ENCODE data around the gene ABCB8.

ABCB8 gene

GRCh38 chr7:150999001-150999400 is 29.2 kb upstream of the ABCB8 start:
- Histone ChIP-seq H3K27me3 (replicated peaks; ENCODE audit: control insufficient read depth, insufficient read depth, low read length) (no peaks in the 10 kb centered on the region; the same call in 1 of the 2 replicates), H3K4me3 (replicated peaks; ENCODE audit: low read depth, low read length) (no peak overlapping the region), H3K36me3 (ENCODE audit: control insufficient read depth, insufficient read depth, low read length) (no peaks in the 10 kb centered on the region)
- no peak for DNase-seq (ENCODE audit: extremely low read depth, insufficient read length)
- no peak for TF ChIP-seq CTCF (IDR thresholded peaks at IDR 0.05; ENCODE audit: insufficient read depth, low read length, poor library complexity, severe bottlenecking)

GRCh38 chr7:150999497-151000230 is 28.6 kb upstream of the ABCB8 start:
- TF ChIP-seq CTCF (IDR thresholded peaks at IDR 0.05; ENCODE audit: insufficient read depth, low read length, poor library complexity, severe bottlenecking), result no peak
- Histone ChIP-seq H3K36me3 (ENCODE audit: control insufficient read depth, insufficient read depth, low read length) (no peaks in the 10 kb centered on the region), H3K27me3 (replicated peaks; ENCODE audit: control insufficient read depth, insufficient read depth, low read length) (no peaks in the 10 kb centered on the region; the same call in 1 of the 2 replicates), H3K4me3 (replicated peaks; ENCODE audit: low read depth, low read length) (no peak overlapping the region)
- DNase-seq (ENCODE audit: extremely low read depth, insufficient read length), result no peak

- Histone ChIP-seq H3K36me3 (ENCODE audit: control insufficient read depth, insufficient read depth, low read length) (no peaks in the 10 kb centered on the region), H3K4me3 (replicated peaks; ENCODE audit: low read depth, low read length) (no peak overlapping the region), H3K27me3 (replicated peaks; ENCODE audit: control insufficient read depth, insufficient read depth, low read length) (no peaks in the 10 kb centered on the region; the same call in 1 of the 2 replicates)
- no peak for DNase-seq (ENCODE audit: extremely low read depth, insufficient read length)
- no peak for TF ChIP-seq CTCF (IDR thresholded peaks at IDR 0.05; ENCODE audit: insufficient read depth, low read length, poor library complexity, severe bottlenecking)
These were observed 27.3 kb upstream of the ABCB8 start for GRCh38 chr7:151000897-151001495.

- Histone ChIP-seq H3K36me3 (ENCODE audit: control insufficient read depth, insufficient read depth, low read length) (no peaks in the 10 kb centered on the region), H3K27me3 (replicated peaks; ENCODE audit: control insufficient read depth, insufficient read depth, low read length) (no peaks in the 10 kb centered on the region; the same call in 1 of the 2 replicates), H3K4me3 (replicated peaks; ENCODE audit: low read depth, low read length) (no peak overlapping the region)
- DNase-seq (ENCODE audit: extremely low read depth, insufficient read length), result no peak
- TF ChIP-seq CTCF (IDR thresholded peaks at IDR 0.05; ENCODE audit: insufficient read depth, low read length, poor library complexity, severe bottlenecking), result no peak
These were observed 26.7 kb upstream of the ABCB8 start for GRCh38 chr7:151001546-151001945.

- no peaks in the 10 kb centered on the region for H3K36me3 ChIP-seq (ENCODE audit: control insufficient read depth, insufficient read depth, low read length)
- no peak for DNase-seq (ENCODE audit: extremely low read depth, insufficient read length)
- no peaks in the 10 kb centered on the region for H3K27me3 ChIP-seq (replicated peaks; ENCODE audit: control insufficient read depth, insufficient read depth, low read length)
- H3K4me3 ChIP-seq (replicated peaks; ENCODE audit: low read depth, low read length), result no peak overlapping the region
- no peak for TF ChIP-seq CTCF (IDR thresholded peaks at IDR 0.05; ENCODE audit: insufficient read depth, low read length, poor library complexity, severe bottlenecking)
These were observed 24.7 kb upstream of the ABCB8 start for GRCh38 chr7:151003572-151003971.

Measured in GM06990 (cell line).